Liver (tissue), 9 donors: ENCODE measurements around the gene TM9SF1. TPM values are rescaled to one million over a fixed set of nuclear protein-coding genes. Genes with fewer than 3 reads are reported as not detected.

Experiments
- DNase-seq: peaks from one replicate; pipeline ENCODE4 v3.0.0-alpha.2; 2017; ENCODE audit warnings: low spot score
- H3K27ac ChIP-seq, 2 donors: one replicate each; pipeline ENCODE4 v1.7.0; 2013; ENCODE audit warnings: inconsistent platforms in 2 of 2, low read length in 2 of 2, control low read depth in 1 of 2, low read depth in 1 of 2, mild to moderate bottlenecking in 1 of 2
- H3K27me3 ChIP-seq, 4 donors: one replicate each; pipeline versions ENCODE4 v1.6.1 to v1.7.0; 2013; ENCODE audit warnings: low read length in 3 of 4, inconsistent platforms in 1 of 4, mild to moderate bottlenecking in 1 of 4, moderate library complexity in 1 of 4; ENCODE audit not compliant: control insufficient read depth in 4 of 4, insufficient read depth in 4 of 4
- H3K36me3 ChIP-seq, 4 donors: one replicate each; pipeline versions ENCODE4 v1.6.1 to v1.7.0; 2013; ENCODE audit warnings: low read length in 3 of 4, mild to moderate bottlenecking in 3 of 4, low read depth in 1 of 4, moderate library complexity in 1 of 4; ENCODE audit not compliant: control insufficient read depth in 4 of 4, insufficient read depth in 3 of 4
- H3K4me1 ChIP-seq, 4 donors: one replicate each; pipeline versions ENCODE4 v1.6.1 to v1.7.0; 2013; ENCODE audit warnings: low read length in 3 of 4, mild to moderate bottlenecking in 3 of 4, moderate library complexity in 1 of 4; ENCODE audit not compliant: control insufficient read depth in 4 of 4, insufficient read depth in 4 of 4
- H3K4me3 ChIP-seq, 3 donors: one replicate each; pipeline versions ENCODE4 v1.6.1 to v1.7.0; 2013; ENCODE audit warnings: low read length in 3 of 3, control low read depth in 1 of 3, low read depth in 1 of 3, mild to moderate bottlenecking in 1 of 3
- H3K9ac ChIP-seq, 2 donors: one replicate each; pipeline ENCODE4 v1.7.0; 2013; ENCODE audit warnings: low read length in 2 of 2, mild to moderate bottlenecking in 2 of 2, moderate library complexity in 2 of 2, control low read depth in 1 of 2, low read depth in 1 of 2
- H3K9me3 ChIP-seq, 4 donors: one replicate each; pipeline versions ENCODE4 v1.6.1 to v1.7.0; 2013; ENCODE audit warnings: low read length in 3 of 4; ENCODE audit not compliant: control insufficient read depth in 4 of 4
- CTCF ChIP-seq: fragments of 150-350 bp; IDR thresholded peaks from 2 replicates; pipeline ENCODE4 v1.5.1; 2017; ENCODE audit warnings: improper control_type of control experiment, low read depth, low read length; ENCODE audit not compliant: missing input control
- EGR1 ChIP-seq, 2 donors: IDR thresholded peaks; 2 replicates each; pipeline ENCODE4 v1.6.1; 2016 to 2018; ENCODE audit warnings: antibody characterized with exemption in 2 of 2, low read depth in 2 of 2
- FOXA2 ChIP-seq: IDR thresholded peaks from 2 replicates; pipeline ENCODE4 v1.6.1; 2016; ENCODE audit warnings: antibody characterized with exemption
- GABPA ChIP-seq, 2 donors: IDR thresholded peaks in 1 of 2; conservative IDR thresholded peaks in 1 of 2; 2 replicates each; pipeline ENCODE4 v1.6.1; 2016; ENCODE audit warnings: antibody characterized with exemption in 2 of 2, mild to moderate bottlenecking in 1 of 2, moderate library complexity in 1 of 2
- HNF4A ChIP-seq, 2 donors: conservative IDR thresholded peaks; 2 replicates each; pipeline ENCODE4 v1.6.1; 2016; ENCODE audit warnings: antibody characterized with exemption in 2 of 2, mild to moderate bottlenecking in 2 of 2
- HNF4G ChIP-seq: IDR thresholded peaks from 2 replicates; pipeline ENCODE4 v1.6.1; 2016; ENCODE audit warnings: antibody characterized with exemption
- JUND ChIP-seq, 2 donors: IDR thresholded peaks; 2 replicates each; pipeline ENCODE4 v1.6.1; 2016; ENCODE audit warnings: antibody characterized with exemption in 2 of 2
- MAX ChIP-seq: IDR thresholded peaks from 2 replicates; pipeline ENCODE4 v1.6.1; 2016; ENCODE audit warnings: antibody characterized with exemption
- NR2F2 ChIP-seq: IDR thresholded peaks from 2 replicates; pipeline ENCODE4 v1.6.1; 2016; ENCODE audit warnings: antibody characterized with exemption
- RAD21 ChIP-seq, 2 donors: IDR thresholded peaks; 2 replicates each; pipeline ENCODE4 v1.6.1; 2016; ENCODE audit warnings: antibody characterized with exemption in 2 of 2, mild to moderate bottlenecking in 2 of 2
- REST ChIP-seq: IDR thresholded peaks from 2 replicates; pipeline ENCODE4 v1.6.1; 2016; ENCODE audit warnings: antibody characterized with exemption, mild to moderate bottlenecking
- RXRA ChIP-seq, 2 donors: IDR thresholded peaks; 2 replicates each; pipeline ENCODE4 v1.6.1; 2017 to 2018; ENCODE audit warnings: antibody characterized with exemption in 2 of 2, mild to moderate bottlenecking in 1 of 2
- SP1 ChIP-seq: IDR thresholded peaks from 2 replicates; pipeline ENCODE4 v1.6.1; 2018; ENCODE audit warnings: antibody characterized with exemption, mild to moderate bottlenecking
- TAF1 ChIP-seq: conservative IDR thresholded peaks from 2 replicates; pipeline ENCODE4 v1.6.1; 2016; ENCODE audit warnings: antibody characterized with exemption, mild to moderate bottlenecking
- ZBTB33 ChIP-seq: IDR thresholded peaks from 2 replicates; pipeline ENCODE4 v1.6.1; 2016; ENCODE audit warnings: antibody characterized with exemption
- WGBS: extraction: QIAGEN DNeasy Blood & Tissue Kit; methylation state at CpG from one replicate; pipeline ENCODE4 v1.1.7; 2013; 5-methylcytosine and 5-hydroxymethylcytosine counted together
- polyA plus RNA-seq, 2 donors: library from polyadenylated mRNA; stranded (reverse) in 1 of 2; unstranded in 1 of 2; fragments of 200-250 nt in 1 of 2; fragments of >200 nt in 1 of 2; fragmentation: Nextera tagmentation in 1 of 2; extraction: Ambion mirVana in 1 of 2; gene quantifications; one replicate each; pipeline versions ENCODE4 v1.2.1 to v1.2.3, GENCODE V29; 2013 to 2015
- total RNA-seq, 2 donors: library from RNA; depleted of rRNA; stranded (reverse); fragments of >200 nt; gene quantifications; one replicate each; pipeline ENCODE4 v1.2.3, GENCODE V29; 2014
- donor health status: healthy.
- donor health status: healthy.
- donor health status: healthy.
- donor health status: healthy.
- donor health status: healthy.

The TM9SF1 gene
- total and polyA plus RNA-seq, 4 donors: 27.5 to 76.2 (median 38.5) TPM

GRCh38 chr14:24162093-24162492 is 33.1 kb downstream of the TM9SF1 start:
- H3K9ac ChIP-seq: peak overlapping the region; percentile 45 to 87
- H3K27ac ChIP-seq: peak overlapping the region; percentile 71 to 91
- no peaks in the 10 kb centered on the region for H3K9me3 ChIP-seq
- TF ChIP-seq RAD21 (IDR thresholded peaks at IDR 0.05) (no peak), TAF1 (no peak), NR2F2 (no peak), REST (no peak), HNF4A (conservative IDR thresholded peaks at IDR 0.05) (no peak), MAX (no peak), RXRA (IDR thresholded peaks at IDR 0.05) (no peak), CTCF (no peak)
- H3K4me1 ChIP-seq: peaks cover 8 to 35% (median 29%) of the 10 kb centered on the region in 4 donors
- no peak for DNase-seq
- peaks cover 24 to 57% (median 44%) of the 10 kb centered on the region in 4 donors for H3K36me3 ChIP-seq
- WGBS: 59% methylated on average over 8 of the region's 8 CpGs
- H3K4me3 ChIP-seq: peak overlapping the region; percentile 63 to 81 (median 70)
- H3K27me3 ChIP-seq: no peaks in the 10 kb centered on the region

GRCh38 chr14:24160850-24161804 is 34.1 kb downstream of the TM9SF1 start, which contains the start of gene IRF9:
IRF9 (plus strand) TSS chr14:24161265; CDS start chr14:24162145, 880 bp downstream.
- H3K27ac ChIP-seq: peak within 1 kb of the TSS; percentile 71 to 91
- H3K4me3 ChIP-seq: peak within 1 kb of the TSS; percentile 63 to 81 (median 70)
- H3K27me3 ChIP-seq: no peaks in the 10 kb centered on the region
- DNase-seq: peak; percentile 99
- H3K9ac ChIP-seq: peak within 1 kb of the TSS; percentile 50 to 87
- peaks cover 25 to 56% (median 43%) of the 10 kb centered on the region in 4 donors for H3K36me3 ChIP-seq
- H3K4me1 ChIP-seq: peaks cover 8 to 35% (median 29%) of the 10 kb centered on the region in 4 donors
- H3K9me3 ChIP-seq: no peaks in the 10 kb centered on the region
- 1% methylated on average over 12 of the region's 12 CpGs for WGBS
- TF ChIP-seq HNF4A (conservative IDR thresholded peaks at IDR 0.05) (peak; percentile 73), REST (peak; percentile 91), CTCF (peak; percentile 98), EGR1 (IDR thresholded peaks at IDR 0.05; ENCODE audit: low read depth in 2 of 2) (peak in 1 of 2 donors; percentile 27), RAD21 (IDR thresholded peaks at IDR 0.05) (peak; percentile 94 to 98), GABPA (IDR thresholded peaks at IDR 0.05 in 1 of 2, conservative IDR thresholded peaks at IDR 0.05 in 1 of 2) (peak in 1 of 2 donors; percentile 65), SP1 (peak; percentile 94), FOXA2 (no peak), TAF1 (no peak), ZBTB33 (peak; percentile 80), JUND (IDR thresholded peaks at IDR 0.05) (peak in 1 of 2 donors; percentile 69), MAX (peak; percentile 95), HNF4G (peak; percentile 69)
